Stromal cell of bone marrow (primary cell): Measurements from ENCODE around the gene ACADS.

Experiments used
- DNase-seq: peaks from one replicate; pipeline ENCODE4 v3.0.0-alpha.2; 2012; ENCODE audit warnings: low read depth

ACADS gene, protein sequence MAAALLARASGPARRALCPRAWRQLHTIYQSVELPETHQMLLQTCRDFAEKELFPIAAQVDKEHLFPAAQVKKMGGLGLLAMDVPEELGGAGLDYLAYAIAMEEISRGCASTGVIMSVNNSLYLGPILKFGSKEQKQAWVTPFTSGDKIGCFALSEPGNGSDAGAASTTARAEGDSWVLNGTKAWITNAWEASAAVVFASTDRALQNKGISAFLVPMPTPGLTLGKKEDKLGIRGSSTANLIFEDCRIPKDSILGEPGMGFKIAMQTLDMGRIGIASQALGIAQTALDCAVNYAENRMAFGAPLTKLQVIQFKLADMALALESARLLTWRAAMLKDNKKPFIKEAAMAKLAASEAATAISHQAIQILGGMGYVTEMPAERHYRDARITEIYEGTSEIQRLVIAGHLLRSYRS

DNA sequence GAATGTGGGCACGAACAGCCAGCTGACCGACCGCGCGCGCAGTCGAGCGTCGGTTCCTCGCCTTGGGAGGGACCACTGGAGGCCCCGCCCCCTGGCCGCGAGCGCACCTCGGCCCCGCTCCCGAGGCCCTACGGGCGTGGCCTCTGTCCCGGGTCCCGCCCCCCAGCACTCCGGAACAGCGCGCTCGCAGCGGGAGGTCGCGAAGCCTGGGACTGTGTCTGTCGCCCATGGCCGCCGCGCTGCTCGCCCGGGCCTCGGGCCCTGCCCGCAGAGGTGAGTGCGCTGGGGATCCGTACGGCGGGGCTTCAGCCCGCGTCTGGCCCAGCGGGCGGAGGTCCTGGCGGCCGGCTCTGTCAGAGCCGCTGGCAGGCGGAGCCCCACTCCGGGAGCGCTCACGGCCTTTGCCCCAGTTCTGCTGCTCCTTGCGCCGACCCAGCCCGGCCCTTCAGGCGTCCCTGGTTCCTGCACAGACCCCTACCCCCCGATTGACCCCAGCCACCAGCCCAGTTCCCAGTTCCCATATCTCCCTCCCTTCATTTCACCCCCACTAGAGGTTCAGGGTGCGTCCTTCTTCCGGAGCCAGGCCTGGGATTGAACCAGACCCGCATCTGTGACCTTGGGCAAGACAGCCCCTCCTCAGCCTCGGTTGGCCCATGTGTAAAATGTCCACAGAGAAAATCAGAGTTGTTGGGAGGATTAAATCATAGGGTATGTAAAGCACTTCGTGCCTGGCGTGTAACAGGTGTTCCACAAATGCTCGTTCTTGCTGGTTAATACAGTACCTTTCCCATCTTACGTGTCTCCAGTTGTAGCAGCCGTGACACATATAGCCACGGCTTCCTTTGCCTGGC lies at the start of gene ACADS:
Gene ACADS (plus strand): TSS at position 168 of the 851 bp plus-strand sequence. CDS start 60 bp downstream, at position 228.
- peak; percentile 68 for DNase-seq

DNA sequence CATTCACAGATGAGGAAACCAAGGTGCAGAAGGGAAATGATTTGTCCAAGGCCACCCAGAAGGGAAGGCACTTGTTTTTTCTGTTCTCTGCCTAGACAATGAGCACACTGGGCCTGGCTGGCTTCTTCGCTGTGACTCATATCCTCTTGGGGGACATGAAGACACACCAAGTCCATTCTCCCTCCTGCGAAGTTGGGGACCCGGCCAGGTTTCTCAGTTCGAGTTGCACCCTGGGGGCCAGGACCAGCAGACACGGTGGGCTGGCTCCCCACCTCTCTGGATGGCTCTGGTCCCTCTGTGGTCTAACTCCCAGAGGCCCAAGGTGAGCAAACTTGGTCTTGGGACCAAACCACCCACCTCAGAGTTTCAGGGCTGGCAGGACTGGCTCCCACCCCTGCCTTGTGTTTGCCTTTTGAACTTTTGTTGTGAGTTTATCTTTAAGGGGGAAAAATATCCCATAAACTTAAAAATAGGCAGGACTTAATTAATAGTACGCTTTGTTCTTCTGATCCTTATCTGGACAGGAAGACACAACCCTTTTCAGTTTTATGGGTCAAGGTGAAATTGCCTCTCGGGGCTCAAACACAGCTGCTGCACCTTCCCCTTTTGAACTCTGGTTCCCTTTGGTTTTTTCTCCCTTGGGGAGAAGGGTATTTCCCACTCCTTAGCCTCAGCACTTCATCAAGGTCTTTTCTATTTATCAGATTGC lies 47.7 kb upstream of the ACADS start:
- DNase-seq = no peak

DNA sequence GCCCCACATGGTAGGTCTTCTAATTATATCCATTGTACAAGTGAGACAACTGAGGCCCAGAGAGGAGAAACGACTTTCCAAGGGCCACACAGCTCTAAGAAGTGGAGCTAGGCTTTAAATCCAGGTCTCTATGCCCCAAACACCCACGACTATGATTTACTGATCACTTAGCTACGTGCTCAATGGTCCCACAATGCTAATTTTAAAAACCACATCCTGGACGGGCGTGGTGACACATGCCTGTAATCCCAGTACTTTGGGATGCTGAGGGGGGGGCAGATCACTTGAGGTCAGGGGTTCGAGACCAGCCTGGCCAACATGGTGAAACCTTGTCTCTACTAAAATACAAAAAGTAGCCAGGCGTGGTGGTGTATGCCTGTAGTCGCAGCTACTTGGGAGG lies 47.1 kb upstream of the ACADS start:
- no peak for DNase-seq

DNA sequence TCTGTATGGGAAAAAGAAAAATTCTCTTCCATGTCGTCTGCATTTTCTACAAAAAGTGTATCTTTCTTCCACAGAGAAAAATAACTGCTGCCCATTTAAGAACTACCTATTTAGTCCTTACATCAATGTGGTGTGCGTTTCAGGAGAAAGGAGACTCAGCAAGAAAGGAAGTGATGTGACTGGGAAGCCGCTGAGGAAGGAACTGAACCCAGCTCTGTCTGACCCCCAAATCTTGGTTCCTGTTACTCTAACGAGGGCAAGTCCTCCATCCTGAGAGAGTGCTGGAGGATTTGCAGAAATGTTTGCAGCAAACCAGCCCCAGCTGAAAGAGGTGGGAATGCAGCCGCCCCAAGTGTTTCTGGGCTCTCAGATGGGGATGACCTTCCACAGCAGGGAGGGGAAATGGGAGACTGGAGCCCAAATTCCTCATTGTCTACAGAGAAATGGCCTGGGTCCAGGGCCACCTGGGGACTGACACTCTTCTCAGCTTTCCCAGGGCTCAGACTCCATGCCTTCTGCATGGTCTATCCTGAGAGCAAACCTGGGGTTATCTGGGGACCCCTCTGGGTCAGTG lies 45.4 kb upstream of the ACADS start:
- DNase-seq = no peak

DNA sequence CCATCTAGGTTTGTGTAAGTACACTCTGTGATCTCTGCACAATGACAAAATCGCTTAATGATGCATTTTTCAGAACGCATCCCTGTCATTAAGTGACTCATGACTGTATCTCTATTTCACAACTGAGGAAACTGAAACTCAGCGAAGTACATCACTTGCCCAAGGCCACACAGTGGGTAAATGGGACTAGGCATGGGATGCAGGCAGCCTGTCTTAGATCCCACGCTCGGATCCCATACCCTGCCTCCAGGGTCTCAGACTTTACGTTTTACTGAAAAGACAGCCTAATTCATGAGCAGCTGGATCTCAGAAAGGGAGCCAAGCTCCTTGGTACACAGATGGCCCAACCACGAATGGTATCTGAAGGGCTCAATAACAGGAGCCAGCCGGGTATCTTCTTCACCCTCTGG lies 41.1 kb upstream of the ACADS start:
- no peak for DNase-seq

DNA sequence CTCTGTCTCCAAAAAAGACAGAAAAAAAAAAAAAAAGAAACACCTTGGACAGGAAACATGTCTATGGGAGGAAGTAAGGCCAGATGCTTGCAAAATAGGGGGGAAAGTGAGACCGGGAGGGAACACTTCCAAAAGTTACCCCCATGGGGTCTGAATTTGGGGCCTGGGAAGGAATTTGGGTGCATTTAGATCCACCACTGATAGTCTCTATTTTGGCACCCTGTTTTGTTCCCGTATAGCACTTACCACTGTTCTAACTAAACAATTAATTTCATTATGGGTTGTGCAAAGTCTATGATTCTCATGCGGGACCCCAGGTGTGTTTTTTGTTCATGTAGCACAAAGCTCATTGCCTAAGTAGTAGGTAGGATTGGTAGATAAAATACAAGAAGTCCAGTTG lies 40.1 kb upstream of the ACADS start:
- no peak for DNase-seq

DNA sequence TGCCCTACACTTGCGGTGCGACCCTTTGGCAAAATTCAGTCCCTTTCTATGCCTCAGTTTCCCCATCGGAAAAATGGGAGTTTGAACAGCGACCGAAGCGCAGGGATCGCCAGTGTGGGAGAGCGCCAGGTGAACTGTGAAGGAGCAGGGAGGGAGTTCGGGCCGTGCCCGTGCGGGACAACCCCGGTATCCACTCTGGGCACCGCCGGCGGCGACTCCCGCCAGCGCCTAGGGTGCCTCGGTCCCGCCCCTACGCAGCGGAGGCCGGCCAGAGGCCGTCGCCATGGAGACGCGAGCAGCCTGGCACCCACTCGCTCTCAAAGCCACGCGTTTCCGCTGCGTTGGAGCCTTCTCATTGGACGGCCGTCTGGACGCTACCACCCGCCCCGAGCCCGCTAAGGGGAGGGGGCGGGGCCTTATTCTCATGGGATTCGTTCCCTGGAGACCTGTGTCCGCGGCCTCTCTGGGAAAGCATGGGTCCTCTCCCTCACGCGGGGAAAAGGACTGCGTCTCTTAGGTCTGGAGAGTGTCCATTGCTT lies 39.4 kb upstream of the ACADS start:
- DNase-seq = peak; percentile 90

DNA sequence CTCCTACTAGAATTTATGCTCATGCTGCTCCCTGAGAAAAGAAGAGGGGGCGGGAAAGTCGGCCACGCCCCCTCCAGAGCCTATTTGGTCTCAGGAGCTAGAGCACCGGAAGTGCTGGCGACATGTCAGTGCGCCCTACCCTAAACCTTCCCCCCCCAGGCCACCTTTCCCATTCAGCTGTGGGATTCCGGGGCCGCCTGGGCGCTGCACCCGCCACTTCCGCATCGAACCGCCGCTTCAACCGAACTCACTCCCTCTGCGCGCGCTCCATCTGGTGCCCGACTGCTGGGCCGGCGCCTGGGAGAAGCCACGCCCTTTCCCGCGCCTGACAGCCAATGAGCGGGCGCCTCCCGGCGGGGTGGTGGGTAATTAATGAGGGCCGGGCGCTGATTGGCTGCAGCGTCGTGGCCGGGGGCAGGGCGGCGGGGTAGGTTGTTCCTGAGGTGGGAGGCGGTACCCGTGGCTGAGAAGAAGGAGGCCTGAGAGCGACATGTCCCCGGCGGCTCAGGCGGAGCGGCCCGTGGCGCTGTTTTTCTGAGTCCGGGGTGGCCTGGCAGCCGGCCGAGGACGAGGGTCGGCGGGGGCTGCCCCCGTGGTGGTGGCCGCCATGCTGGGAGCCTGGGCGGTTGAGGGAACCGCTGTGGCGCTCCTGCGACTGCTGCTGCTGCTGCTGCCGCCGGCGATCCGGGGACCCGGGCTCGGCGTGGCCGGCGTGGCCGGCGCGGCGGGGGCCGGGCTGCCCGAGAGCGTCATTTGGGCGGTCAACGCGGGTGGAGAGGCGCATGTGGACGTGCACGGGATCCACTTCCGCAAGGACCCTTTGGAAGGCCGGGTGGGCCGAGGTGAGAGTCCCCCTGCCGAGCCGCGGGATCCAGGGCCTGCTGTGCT lies 38.7 kb upstream of the ACADS start, which contains the start of gene MLEC:
Gene MLEC (plus strand): TSS at position 460 of the 888 bp plus-strand sequence. CDS start 148 bp downstream, at position 608.
- peak; percentile 95 for DNase-seq

DNA sequence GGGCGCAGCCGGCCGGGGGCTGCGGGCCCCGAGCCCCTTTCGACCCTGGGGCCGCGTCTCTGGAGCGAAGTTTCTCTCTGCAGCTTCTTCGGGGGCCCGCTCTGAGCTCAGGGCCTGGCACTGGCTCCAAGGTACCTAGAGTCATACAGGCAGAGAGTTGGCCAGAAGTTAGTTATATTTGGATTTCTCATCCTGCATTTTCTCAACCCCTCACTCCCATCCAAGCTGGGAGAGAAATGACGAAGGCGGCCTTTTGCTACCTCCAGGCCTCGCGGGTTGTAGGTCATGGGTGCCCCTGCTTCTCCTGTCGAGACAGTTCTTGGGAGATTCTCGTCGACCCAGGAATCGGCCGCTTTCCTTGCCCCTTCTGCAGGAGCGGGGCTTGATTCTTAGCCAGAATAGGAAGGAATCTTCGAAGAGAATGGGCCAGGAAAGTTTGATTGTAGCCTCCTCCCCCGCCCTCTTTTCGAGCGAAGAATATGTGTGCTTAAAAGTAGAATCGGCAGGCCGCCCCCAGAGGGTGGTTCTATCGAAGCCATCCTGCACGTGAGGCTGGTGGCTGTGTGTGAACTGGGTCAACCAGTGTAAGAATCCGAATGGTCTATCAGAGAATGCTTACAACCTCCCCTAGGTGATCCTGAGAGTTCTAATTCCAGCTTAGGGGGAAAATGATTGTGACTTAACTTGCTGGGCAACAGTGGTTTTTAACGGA lies 37.9 kb upstream of the ACADS start:
- no peak for DNase-seq

DNA sequence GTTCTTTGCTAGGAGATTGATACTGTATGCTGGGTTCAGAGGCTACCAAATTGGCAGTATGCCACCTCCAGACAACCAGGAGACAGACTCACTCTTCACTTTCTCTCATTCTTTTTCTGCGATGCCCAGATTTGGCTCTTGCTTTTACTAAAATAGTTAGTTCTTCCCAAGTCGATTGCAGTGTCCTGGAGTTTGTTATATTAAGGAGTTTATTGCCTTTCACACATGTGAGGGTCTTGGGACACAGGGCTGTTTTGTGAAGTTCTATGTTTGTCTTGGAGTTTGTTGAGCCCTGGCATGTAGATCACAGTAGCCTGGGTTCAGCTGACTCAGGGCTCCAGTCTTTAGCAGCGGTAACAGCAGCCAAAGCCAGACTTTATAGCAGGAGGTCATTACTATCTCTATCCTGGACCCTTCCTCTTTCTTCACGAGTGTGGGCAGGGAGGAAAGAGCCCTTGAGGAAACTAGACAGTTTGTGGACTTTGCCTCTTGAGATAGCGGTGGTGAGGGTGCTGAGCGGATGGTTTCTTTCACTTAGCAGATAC lies 37.0 kb upstream of the ACADS start:
- DNase-seq = no peak

DNA sequence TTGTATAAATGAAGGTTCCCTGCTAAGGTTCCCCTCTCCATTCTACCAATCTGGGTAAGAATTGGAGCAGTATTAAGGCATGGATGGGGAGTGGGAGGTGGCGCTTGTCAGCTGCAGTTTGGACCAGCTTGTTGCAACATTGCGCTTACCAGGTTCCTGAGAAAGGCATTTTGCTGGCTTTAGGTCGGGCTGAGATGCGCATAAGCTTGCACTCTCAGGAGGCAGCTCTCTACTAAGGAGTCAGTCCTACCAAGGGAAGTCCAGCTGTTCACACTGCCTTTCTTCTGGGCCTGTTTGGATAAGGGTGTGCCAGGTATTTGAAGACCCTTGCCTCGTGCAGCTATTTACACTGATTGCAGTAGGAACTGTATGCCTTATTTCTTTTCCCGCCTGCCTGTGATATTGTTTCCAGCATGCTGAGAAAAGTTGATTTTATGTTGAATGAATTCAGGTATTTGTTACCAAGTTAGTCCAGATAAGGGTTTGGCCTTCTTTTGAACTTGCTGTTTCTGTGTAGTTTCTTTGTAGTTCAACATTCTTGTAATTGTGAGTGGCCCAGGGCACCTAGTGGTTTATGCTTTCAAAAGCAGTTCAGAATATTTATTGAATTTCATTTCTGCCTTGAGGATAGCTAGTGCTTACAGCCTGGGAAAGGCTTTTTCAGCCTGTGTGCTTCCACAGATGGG lies 36.1 kb upstream of the ACADS start:
- DNase-seq = no peak

DNA sequence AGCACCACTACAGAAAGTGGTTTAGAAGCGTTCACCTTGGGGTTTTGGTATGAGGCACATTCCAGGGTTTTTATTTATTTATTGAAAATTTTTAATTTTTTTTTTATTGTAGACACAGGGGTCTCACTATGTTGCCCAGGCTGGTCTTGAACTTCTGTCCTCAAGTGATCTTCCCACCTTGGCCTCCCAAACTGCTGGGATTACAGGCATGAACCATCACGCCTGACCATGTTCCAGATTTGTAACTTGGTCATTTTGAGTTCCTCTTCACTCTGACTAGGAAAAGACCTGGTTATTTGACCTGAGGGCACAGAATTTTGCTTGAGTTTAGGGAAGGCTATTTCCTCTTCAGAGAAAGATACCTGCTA lies 35.6 kb upstream of the ACADS start:
- DNase-seq = no peak

DNA sequence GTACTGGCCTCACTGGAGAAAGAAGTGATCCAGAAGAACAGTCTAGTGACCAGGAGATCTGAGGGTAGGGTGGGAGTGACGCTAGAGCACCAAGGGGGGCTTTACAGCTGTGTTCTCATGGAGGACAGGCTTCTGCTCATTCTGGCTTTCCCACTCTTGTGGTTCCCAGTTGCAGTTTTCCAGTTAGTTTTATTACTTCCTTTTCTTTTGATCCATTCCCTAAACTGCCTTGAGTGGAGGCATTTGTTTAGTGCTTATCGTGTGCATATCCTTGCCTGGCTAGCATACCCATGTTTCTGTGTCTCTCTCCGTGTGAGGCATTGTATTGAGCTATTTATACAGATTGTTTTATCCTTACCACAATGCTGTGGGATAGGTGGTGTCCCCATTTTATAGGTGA lies 34.6 kb upstream of the ACADS start:
- no peak for DNase-seq

DNA sequence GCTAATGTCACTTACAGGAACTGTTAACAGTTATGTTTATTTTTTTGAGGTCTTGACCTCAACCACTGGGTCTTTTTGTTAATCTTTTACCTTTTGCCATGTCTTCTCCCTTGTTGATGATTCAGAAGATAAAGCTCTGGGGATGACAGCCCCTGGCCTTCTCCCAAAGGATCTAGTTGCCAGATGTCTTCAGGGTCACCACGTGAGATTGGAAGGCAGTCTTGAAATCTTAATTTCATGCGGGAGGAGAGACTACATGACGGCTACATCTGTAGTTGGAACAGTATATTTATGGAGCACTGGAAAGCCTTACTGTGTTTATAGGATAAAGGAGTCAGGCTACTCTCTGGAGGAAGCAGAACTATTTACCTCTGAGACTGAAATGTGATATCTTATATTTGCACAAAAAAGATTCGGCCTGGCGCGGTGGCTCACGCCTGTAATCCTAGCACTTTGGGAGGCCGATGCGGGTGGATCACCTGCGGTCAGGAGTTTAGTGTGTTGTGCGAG lies 33.0 kb upstream of the ACADS start:
- no peak for DNase-seq

DNA sequence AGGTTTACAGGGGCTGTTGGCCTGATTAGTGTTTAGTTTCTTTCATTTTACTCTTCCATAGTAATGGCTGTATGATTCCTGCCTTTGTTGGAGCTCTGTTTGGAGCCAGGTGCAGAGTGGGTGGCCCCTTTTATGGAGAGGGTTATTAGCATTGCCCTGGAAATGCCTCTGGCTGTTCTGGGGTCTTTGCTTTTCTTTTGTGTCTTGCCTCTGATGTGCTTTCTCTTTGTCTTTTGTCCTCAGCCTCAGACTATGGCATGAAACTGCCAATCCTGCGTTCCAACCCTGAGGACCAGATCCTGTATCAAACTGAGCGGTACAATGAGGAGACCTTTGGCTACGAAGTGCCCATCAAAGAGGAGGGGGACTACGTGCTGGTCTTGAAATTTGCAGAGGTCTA lies 31.8 kb upstream of the ACADS start:
- DNase-seq = no peak

DNA sequence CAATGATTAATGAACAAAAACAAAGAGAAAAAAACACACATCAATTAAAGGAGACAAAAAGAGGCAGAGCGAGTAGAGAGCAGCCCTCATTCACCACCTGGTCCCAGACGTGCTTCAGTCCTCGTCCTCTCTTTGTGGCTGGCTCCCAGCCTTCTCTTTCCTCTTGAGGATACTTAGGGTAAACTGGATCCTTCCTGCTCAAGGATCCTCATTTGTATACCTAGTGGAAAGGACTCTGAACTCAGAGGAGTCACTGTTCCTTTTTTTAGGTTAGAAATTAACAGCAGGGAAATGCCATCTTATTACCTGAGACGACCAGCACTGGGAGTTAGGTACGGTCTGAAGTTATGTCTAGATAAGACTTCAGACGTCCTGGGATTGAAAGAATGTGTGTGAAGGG lies 29.0 kb upstream of the ACADS start:
- no peak for DNase-seq

DNA sequence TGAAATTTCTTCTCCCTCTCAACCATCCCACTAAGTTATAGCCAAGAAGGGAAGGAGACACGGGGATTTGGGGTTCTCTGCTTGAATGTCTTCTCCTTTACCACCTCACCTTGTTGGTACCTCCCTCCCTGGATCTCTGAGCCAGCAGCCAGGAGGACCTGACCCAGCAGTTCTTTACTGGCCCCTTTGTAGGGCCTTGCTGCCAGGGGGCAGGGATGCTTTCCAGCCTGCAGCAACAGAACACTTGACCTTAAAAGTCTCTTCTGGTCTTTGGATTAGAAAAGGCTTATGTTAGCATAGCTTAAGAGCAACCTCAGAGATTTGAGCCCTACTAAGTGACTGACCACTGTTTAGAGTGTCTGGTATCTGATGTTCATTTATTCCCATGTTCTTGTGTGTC lies 28.3 kb upstream of the ACADS start:
- DNase-seq = no peak

DNA sequence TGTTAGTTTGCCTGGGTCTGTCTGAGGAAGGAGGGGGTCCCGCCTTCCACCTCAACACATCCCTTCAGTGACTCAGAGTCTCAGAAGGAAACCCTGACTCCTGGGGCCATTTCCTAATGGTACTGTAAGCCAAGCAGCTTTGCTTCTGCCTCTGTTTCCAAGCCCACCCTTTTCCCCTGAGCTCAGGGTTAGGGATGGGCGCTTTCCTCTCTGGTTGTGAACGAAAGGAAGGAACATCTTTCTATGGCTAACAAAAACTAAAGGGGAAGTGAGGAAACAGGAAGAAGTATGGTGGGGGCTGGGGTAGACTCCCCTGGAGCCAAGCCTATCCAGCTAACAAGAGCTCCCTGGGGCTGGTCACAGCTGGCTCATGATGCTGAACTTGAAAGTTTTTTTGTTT lies 27.0 kb upstream of the ACADS start:
- DNase-seq = no peak

DNA sequence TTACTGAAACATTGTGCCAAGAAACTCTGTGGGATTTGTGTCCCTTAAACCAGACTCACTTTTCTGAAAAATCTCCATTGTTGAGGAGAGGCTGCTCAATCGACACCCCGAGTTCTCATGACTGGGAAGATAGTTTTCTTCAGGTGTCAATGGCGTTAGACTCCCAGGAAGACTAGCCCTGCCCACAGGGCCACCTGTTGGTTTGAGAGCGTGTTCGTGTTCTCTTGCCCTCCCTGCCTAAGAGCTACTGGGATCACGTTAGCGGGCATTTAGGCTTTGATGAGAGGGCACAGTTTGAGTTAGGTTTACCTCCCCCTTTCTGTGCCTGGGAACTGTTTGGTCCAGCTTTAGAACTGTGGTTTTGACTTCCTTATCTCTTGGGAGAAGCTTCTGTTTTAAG lies 26.1 kb upstream of the ACADS start:
- DNase-seq = no peak
